CD4-positive, alpha-beta T cell treated with Interleukin-10 for 1 hour (primary cell): ENCODE data around the gene UBE2I.
"Not testable (repeated sequence)": the region's sequence is repeated elsewhere in the genome, so short reads cannot be mapped to it uniquely, and the experiment has no call there.

ENCODE experiments used
- DNase-seq: peaks from one replicate; pipeline ENCODE4 v3.0.0-alpha.2; 2020

Gene UBE2I

DNA sequence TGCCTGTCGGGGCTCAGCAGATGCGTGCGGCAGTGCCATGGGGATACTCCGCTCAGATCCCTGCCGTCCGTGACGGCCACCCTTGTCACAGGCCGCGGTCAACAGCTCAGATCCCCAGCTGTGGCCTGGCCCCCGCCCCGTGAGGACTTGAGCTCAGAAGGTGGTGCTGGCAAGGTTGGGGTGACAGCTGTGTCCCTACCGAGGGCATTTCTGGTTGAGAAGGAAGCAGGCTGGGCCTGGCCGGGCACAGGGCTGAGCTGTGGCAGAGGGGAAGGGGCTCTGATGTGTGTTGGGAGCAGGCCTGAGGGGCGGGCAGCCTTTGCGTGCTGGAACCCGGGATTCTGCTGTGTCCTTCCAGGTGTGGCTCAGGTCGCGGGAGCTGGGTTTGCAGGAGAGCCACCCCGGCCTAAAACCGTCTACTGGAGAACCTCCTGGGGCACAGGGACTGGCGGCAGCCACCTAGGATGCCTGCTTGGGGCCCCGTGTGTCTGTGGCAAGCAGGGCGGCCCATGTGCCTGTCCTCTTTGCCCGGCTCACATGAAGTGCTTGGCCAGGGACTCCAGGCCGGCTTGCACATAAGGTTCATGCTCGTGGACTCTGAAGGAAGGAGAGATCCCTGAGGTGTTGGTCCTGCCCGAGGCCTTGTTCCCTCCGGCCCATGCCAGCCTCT lies 5.1 kb downstream of the UBE2I start:
- no peak for DNase-seq

DNA sequence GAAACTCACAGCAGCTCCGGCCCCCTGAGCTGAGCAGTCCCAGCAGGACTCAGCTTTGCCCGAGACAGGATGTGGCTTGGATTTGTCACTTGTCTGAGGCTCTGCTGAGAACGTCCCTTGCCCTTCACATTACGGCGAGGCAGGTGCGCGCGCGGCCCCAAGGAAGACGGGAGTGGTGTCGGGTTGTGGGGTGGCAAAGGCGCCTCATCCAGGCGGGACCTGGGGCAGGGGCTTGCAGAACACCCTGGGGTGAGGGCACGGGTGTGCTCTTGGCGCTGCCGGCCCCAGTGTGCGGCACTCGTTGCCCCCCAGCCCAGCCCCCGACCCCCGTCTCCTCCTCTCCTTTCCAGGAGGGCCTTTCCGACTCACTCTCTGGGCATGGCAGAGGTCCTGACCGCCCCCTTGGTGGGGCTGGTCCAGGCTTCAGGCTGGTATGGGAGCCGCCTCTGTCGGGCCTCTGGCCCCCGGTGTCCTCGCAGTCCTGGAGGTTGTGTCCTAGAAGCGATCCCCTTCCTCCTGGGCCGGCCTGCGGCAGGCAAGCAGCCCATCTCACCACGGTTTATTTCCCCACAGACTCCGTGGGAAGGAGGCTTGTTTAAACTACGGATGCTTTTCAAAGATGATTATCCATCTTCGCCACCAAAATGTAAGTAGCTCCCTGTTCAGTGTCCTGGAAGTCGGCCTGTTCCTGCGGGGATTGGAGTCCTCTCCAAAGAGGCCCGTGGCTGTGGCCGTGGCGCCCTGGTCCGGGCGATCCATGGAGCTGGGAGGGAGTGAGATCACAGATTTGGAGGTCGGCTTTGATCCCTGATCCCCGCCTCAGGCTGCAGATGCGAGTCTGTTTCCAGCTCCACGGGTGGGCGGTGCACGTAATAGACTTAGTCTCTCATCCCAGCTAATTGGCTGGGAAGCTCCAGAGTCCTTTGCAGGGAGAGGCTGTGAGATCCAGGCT lies 5.9 kb downstream of the UBE2I start:
- DNase-seq = no peak

DNA sequence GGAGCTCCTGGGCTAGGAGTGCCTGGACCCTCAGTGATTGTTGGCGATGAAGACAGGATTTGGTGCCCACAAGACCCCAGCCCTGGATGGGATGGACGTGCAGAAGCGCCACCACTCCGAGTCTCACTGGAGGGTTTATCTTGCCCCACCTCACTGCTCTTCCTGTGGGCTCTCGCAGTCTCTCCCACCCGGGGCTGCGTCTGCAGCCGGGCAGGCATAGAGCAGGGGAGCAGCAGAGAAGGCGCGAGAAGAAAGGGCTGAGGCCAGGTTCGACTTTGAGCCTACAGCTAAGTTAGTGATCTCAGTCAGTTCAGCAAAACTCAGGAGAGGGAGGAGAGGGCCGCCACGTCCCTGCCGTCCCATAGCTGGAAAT lies 6.6 kb downstream of the UBE2I start:
- no peak for DNase-seq

GRCh38 chr16:1317479-1318267 lies 8.2 kb downstream of the UBE2I start:
- no peak for DNase-seq

- no peak for DNase-seq
Observed at GRCh38 chr16:1318268-1318545, 8.8 kb downstream of the UBE2I start.

DNA sequence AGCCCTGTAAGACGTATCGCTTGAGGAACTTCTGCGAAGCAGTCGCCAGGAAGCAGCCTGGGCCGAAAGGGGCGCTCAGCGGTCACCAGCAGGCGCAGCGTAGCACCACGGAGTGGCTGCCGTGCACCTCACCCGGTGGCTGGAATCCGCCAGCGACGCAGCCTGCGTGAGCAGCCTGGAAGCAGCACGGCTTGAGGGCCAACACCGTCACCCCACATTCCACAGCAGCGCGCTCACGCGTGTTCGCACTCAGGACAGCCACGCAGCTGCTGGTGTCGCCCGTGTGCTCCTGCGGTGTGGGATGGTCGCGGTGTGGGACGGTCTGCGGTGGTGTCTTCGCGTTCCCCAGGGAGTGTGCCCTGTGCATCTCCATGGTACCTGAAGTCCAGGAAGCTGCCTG lies 9.6 kb downstream of the UBE2I start:
- DNase-seq = no peak

DNA sequence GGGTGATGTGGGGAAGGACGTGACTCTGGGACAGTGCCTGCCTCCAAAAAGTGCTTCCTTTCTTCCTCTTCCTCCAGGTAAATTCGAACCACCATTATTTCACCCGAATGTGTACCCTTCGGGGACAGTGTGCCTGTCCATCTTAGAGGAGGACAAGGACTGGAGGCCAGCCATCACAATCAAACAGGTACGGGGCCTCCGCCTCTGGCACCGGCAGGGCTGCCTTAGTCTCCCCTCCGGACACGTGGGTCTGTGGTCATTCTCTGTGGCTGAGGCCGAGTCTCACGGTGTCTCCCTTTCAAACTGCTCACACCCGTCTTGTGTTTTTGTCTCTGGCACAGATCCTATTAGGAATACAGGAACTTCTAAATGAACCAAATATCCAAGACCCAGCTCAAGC lies 10.7 kb downstream of the UBE2I start:
- DNase-seq = no peak

DNA sequence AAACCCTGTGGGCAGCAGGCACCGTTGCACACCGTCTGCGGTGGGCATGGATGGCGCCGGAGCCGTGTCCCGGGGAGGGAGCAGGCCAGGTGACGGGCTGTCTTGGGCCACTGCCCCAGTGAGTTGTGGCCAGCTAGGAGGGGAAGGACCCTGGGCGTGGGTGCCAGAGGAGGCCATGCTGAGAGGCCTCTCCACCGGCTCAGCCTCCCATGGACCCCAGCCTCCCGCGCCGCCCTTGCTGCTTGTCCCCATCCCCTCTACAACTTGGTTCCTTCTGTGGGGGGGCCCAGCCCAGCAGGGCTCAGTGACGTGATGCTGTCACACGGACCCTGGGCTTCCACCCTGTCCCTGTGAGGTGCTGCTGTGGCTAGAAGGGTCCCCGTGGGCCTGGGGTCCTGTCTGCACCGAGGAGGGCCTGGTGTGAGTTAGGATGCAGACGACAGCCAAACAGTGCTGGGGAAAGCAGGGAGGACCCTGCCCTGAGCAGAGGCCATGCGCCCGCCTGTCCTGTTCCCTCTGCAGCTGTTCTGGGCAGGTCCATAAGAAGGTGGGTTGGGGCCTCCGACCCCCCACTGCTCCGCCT lies 11.3 kb downstream of the UBE2I start:
- no peak for DNase-seq

DNA sequence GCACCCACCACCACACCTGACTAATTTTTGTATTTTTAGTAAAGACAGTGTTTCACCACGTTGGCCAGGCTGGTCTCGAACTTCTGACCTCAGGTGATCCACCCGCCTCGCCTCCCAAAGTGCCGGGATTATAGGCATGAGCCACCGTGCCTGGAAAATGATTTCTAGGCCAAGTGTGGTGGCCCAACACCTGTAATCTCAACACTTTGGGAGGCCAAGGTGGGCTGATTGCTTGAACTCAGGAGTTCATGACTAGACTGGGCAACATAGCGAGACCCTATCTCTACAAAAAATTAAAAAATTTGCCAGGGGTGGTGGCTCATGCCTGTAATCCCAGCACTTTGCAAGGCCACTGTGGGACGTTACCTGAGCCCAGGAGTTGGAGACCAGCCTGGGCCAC lies 13.0 kb downstream of the UBE2I start:
- no peak for DNase-seq

- DNase-seq = no peak
Observed at GRCh38 chr16:1323296-1324239, 14.1 kb downstream of the UBE2I start.

- no peak for DNase-seq
Observed at GRCh38 chr16:1324286-1324826, 14.9 kb downstream of the UBE2I start.

GRCh38 chr16:1325261-1325660 lies 15.8 kb downstream of the UBE2I start:
- no peak for DNase-seq

GRCh38 chr16:1325673-1326371 lies 16.4 kb downstream of the UBE2I start:
- DNase-seq = no peak

- DNase-seq = no peak
Observed at GRCh38 chr16:1326391-1326790, 17.0 kb downstream of the UBE2I start.

- DNase-seq = no peak
Observed at GRCh38 chr16:1326946-1327618, 17.6 kb downstream of the UBE2I start.

GRCh38 chr16:1327619-1327947 lies 18.1 kb downstream of the UBE2I start:
- DNase-seq = no peak

- DNase-seq = not testable (repeated sequence)
Observed at GRCh38 chr16:1328136-1328535, 18.7 kb downstream of the UBE2I start.

GRCh38 chr16:1328961-1329360 lies 19.5 kb downstream of the UBE2I start:
- not testable (repeated sequence) for DNase-seq

DNA sequence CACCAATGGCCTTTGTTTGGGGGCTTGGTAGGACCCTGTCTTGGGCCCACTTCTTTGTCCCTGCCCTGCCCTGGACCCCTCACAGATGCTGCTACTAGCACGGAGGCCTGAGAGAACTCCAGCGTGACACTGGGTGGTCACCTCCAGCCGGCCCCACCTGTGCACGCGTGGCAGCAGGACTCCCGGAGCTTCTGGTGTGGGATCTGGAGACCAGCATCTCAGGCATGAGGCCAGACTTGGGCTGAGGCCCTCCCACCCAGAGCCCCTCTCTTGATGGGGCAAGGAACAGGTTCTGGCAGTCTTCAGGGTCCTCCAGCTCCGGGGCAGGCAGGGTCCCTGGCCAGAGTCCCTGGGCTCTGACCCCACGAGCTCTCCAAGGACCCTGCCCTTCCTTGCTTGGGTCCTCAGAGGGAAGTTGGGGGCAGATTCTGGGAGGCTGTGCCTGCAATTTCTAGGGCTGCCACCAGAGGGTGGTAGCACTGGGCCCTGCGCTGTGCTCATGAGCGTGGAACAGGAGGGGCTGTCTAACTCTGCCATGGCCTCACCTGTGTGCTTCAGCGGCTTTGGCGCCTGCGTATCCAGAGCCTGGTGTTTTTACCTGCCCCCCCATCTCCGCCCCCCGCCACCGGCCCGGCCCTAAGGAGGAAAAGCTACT lies 21.0 kb downstream of the UBE2I start:
- DNase-seq = no peak
